Activated naive CD8-positive, alpha-beta T cell treated with anti-CD3 and anti-CD28 coated beads, Interleukin-2, amount 50 U/mL, for 24 hours (primary cell): ENCODE data around the gene PML.

Source experiments
- ATAC-seq: fragments of 150-1000 bp; cut with Tn5 transposase; one replicate; pipeline ENCODE4 v1.10.0; 2021
- DNase-seq: peaks from one replicate; pipeline ENCODE4 v3.0.0; 2021
- H3K27ac Mint-ChIP-seq: one replicate; pipeline ENCODE4 v1.8.0; 2021; ENCODE audit warnings: mild to moderate bottlenecking, mixed read lengths
- H3K27me3 Mint-ChIP-seq: one replicate; pipeline ENCODE4 v1.8.0; 2021; ENCODE audit warnings: mixed read lengths
- H3K36me3 Mint-ChIP-seq: one replicate; pipeline ENCODE4 v1.8.0; 2021; ENCODE audit warnings: low read depth, mixed read lengths
- H3K4me1 Mint-ChIP-seq: one replicate; pipeline ENCODE4 v1.8.0; 2021; ENCODE audit warnings: mixed read lengths
- H3K4me3 Mint-ChIP-seq: one replicate; pipeline ENCODE4 v1.8.0; 2021; ENCODE audit warnings: mild to moderate bottlenecking, moderate library complexity, mixed read lengths
- H3K9me3 Mint-ChIP-seq: one replicate; pipeline ENCODE4 v1.8.0; 2021; ENCODE audit warnings: mixed read lengths

Gene PML

GRCh38 chr15:73996267-73996666 is 1.8 kb downstream of the PML start:
- ATAC-seq (no peak), DNase-seq (no peak)
- peaks cover 29% of the 10 kb centered on the region for H3K36me3 Mint-ChIP-seq
- no peaks in the 10 kb centered on the region for H3K9me3 Mint-ChIP-seq
- H3K27ac Mint-ChIP-seq = peak overlapping the region; percentile 80
- peaks cover 71% of the 10 kb centered on the region for H3K4me1 Mint-ChIP-seq
- H3K4me3 Mint-ChIP-seq = peak overlapping the region; percentile 94
- no peaks in the 10 kb centered on the region for H3K27me3 Mint-ChIP-seq

- ATAC-seq (peak; percentile 5), DNase-seq (no peak)
- Mint-ChIP-seq H3K4me1 (peaks cover 69% of the 10 kb centered on the region), H3K27ac (peak overlapping the region; percentile 80), H3K9me3 (no peaks in the 10 kb centered on the region), H3K36me3 (peaks cover 32% of the 10 kb centered on the region), H3K4me3 (peak overlapping the region; percentile 94), H3K27me3 (no peaks in the 10 kb centered on the region)
Measured at GRCh38 chr15:73996939-73997338, 2.4 kb downstream of the PML start.

GRCh38 chr15:73997986-73998385 is 3.5 kb downstream of the PML start:
- ATAC-seq (no peak), DNase-seq (no peak)
- H3K4me1 Mint-ChIP-seq = peaks cover 62% of the 10 kb centered on the region
- no peak overlapping the region for H3K4me3 Mint-ChIP-seq
- no peaks in the 10 kb centered on the region for H3K27me3 Mint-ChIP-seq
- peaks cover 36% of the 10 kb centered on the region for H3K36me3 Mint-ChIP-seq
- no peak overlapping the region for H3K27ac Mint-ChIP-seq
- no peaks in the 10 kb centered on the region for H3K9me3 Mint-ChIP-seq

- Mint-ChIP-seq H3K27me3 (no peaks in the 10 kb centered on the region), H3K27ac (peak overlapping the region; percentile 78), H3K4me3 (peak overlapping the region; percentile 25), H3K36me3 (peaks cover 50% of the 10 kb centered on the region), H3K9me3 (peaks cover 6% of the 10 kb centered on the region), H3K4me1 (peaks cover 50% of the 10 kb centered on the region)
- ATAC-seq = no peak
- no peak for DNase-seq
Measured at GRCh38 chr15:74006774-74007639, 12.5 kb downstream of the PML start.

- no peak overlapping the region for H3K4me3 Mint-ChIP-seq
- peak; percentile 72 for ATAC-seq
- no peak for DNase-seq
- peaks cover 52% of the 10 kb centered on the region for H3K36me3 Mint-ChIP-seq
- peak overlapping the region; percentile 5 for H3K27ac Mint-ChIP-seq
- no peaks in the 10 kb centered on the region for H3K27me3 Mint-ChIP-seq
- peaks cover 6% of the 10 kb centered on the region for H3K9me3 Mint-ChIP-seq
- peaks cover 53% of the 10 kb centered on the region for H3K4me1 Mint-ChIP-seq
Measured at GRCh38 chr15:74007820-74008371, 13.4 kb downstream of the PML start.

GRCh38 chr15:74008901-74009300 is 14.4 kb downstream of the PML start:
- no peaks in the 10 kb centered on the region for H3K9me3 Mint-ChIP-seq
- peaks cover 47% of the 10 kb centered on the region for H3K36me3 Mint-ChIP-seq
- DNase-seq = no peak
- no peak for ATAC-seq
- H3K4me3 Mint-ChIP-seq = no peak overlapping the region
- H3K27me3 Mint-ChIP-seq = no peaks in the 10 kb centered on the region
- no peak overlapping the region for H3K27ac Mint-ChIP-seq
- peaks cover 52% of the 10 kb centered on the region for H3K4me1 Mint-ChIP-seq

GRCh38 chr15:74010929-74011540 is 16.5 kb downstream of the PML start:
- peaks cover 45% of the 10 kb centered on the region for H3K4me1 Mint-ChIP-seq
- H3K4me3 Mint-ChIP-seq = no peak overlapping the region
- H3K9me3 Mint-ChIP-seq = no peaks in the 10 kb centered on the region
- peaks cover 42% of the 10 kb centered on the region for H3K36me3 Mint-ChIP-seq
- no peak overlapping the region for H3K27ac Mint-ChIP-seq
- H3K27me3 Mint-ChIP-seq = no peaks in the 10 kb centered on the region
- DNase-seq (no peak), ATAC-seq (no peak)

GRCh38 chr15:74011610-74012009 is 17.1 kb downstream of the PML start:
- no peaks in the 10 kb centered on the region for H3K27me3 Mint-ChIP-seq
- no peak overlapping the region for H3K27ac Mint-ChIP-seq
- H3K4me1 Mint-ChIP-seq = peaks cover 40% of the 10 kb centered on the region
- no peaks in the 10 kb centered on the region for H3K9me3 Mint-ChIP-seq
- peaks cover 39% of the 10 kb centered on the region for H3K36me3 Mint-ChIP-seq
- H3K4me3 Mint-ChIP-seq = no peak overlapping the region
- no peak for ATAC-seq
- DNase-seq = no peak

- Mint-ChIP-seq H3K36me3 (peaks cover 31% of the 10 kb centered on the region), H3K4me3 (no peak overlapping the region), H3K27me3 (no peaks in the 10 kb centered on the region), H3K27ac (no peak overlapping the region), H3K4me1 (peaks cover 23% of the 10 kb centered on the region), H3K9me3 (no peaks in the 10 kb centered on the region)
- DNase-seq (no peak), ATAC-seq (no peak)
Measured at GRCh38 chr15:74013374-74013894, 18.9 kb downstream of the PML start.

- Mint-ChIP-seq H3K9me3 (no peaks in the 10 kb centered on the region), H3K4me1 (peaks cover 2% of the 10 kb centered on the region), H3K36me3 (peaks cover 17% of the 10 kb centered on the region), H3K27ac (no peak overlapping the region), H3K4me3 (no peak overlapping the region), H3K27me3 (no peaks in the 10 kb centered on the region)
- ATAC-seq (no peak), DNase-seq (no peak)
Measured at GRCh38 chr15:74019734-74020133, 25.2 kb downstream of the PML start.

- H3K4me3 Mint-ChIP-seq = no peak overlapping the region
- peaks cover 2% of the 10 kb centered on the region for H3K4me1 Mint-ChIP-seq
- H3K27me3 Mint-ChIP-seq = no peaks in the 10 kb centered on the region
- ATAC-seq (no peak), DNase-seq (no peak)
- no peaks in the 10 kb centered on the region for H3K9me3 Mint-ChIP-seq
- H3K27ac Mint-ChIP-seq = no peak overlapping the region
- peaks cover 17% of the 10 kb centered on the region for H3K36me3 Mint-ChIP-seq
Measured at GRCh38 chr15:74022706-74023470, 28.4 kb downstream of the PML start.

GRCh38 chr15:74024687-74025086 is 30.2 kb downstream of the PML start:
- H3K4me1 Mint-ChIP-seq = peaks cover 2% of the 10 kb centered on the region
- no peaks in the 10 kb centered on the region for H3K9me3 Mint-ChIP-seq
- peaks cover 22% of the 10 kb centered on the region for H3K36me3 Mint-ChIP-seq
- no peak for ATAC-seq
- DNase-seq = no peak
- no peak overlapping the region for H3K27ac Mint-ChIP-seq
- H3K27me3 Mint-ChIP-seq = no peaks in the 10 kb centered on the region
- no peak overlapping the region for H3K4me3 Mint-ChIP-seq

- Mint-ChIP-seq H3K4me3 (no peak overlapping the region), H3K36me3 (peaks cover 25% of the 10 kb centered on the region), H3K27ac (no peak overlapping the region), H3K9me3 (no peaks in the 10 kb centered on the region), H3K27me3 (no peaks in the 10 kb centered on the region), H3K4me1 (no peaks in the 10 kb centered on the region)
- DNase-seq (no peak), ATAC-seq (no peak)
Measured at GRCh38 chr15:74025436-74025835, 30.9 kb downstream of the PML start.

GRCh38 chr15:74027688-74028087 is 33.2 kb downstream of the PML start:
- Mint-ChIP-seq H3K27ac (no peak overlapping the region), H3K4me3 (no peak overlapping the region), H3K36me3 (peaks cover 20% of the 10 kb centered on the region), H3K27me3 (no peaks in the 10 kb centered on the region), H3K9me3 (no peaks in the 10 kb centered on the region), H3K4me1 (no peaks in the 10 kb centered on the region)
- ATAC-seq = no peak
- DNase-seq = no peak
